ENCODE data around the gene DOCK9. TPM values are rescaled to one million over a fixed set of nuclear protein-coding genes. Genes with fewer than 3 reads are reported as not detected.

The DOCK9 gene
- total RNA-seq, 1 donor from 2014 or later, result 72.2 TPM

GRCh38 chr13:98853771-98854221, 124.1 kb downstream of the DOCK9 start:
- no peak for DNase-seq (ENCODE audit: low spot score)

- DNase-seq (ENCODE audit: low spot score), result no peak
These were observed 126.6 kb downstream of the DOCK9 start for GRCh38 chr13:98851276-98851675.

- DNase-seq (ENCODE audit: low spot score), result no peak
These were observed 129.1 kb downstream of the DOCK9 start for GRCh38 chr13:98848746-98849145.

GRCh38 chr13:98847780-98848179, 130.1 kb downstream of the DOCK9 start:
- no peak for DNase-seq (ENCODE audit: low spot score)

- DNase-seq (ENCODE audit: low spot score), result no peak
These were observed 130.9 kb downstream of the DOCK9 start for GRCh38 chr13:98846986-98847385.

- DNase-seq (ENCODE audit: low spot score), result no peak
These were observed 131.3 kb downstream of the DOCK9 start for GRCh38 chr13:98846521-98846920.

- no peak for DNase-seq (ENCODE audit: low spot score)
These were observed 132.1 kb downstream of the DOCK9 start for GRCh38 chr13:98845742-98846141.

- no peak for DNase-seq (ENCODE audit: low spot score)
These were observed 133.8 kb downstream of the DOCK9 start for GRCh38 chr13:98844021-98844420.

- no peak for DNase-seq (ENCODE audit: low spot score)
These were observed 134.4 kb downstream of the DOCK9 start for GRCh38 chr13:98843482-98843877.

GRCh38 chr13:98842858-98843481, 134.9 kb downstream of the DOCK9 start:
- DNase-seq (ENCODE audit: low spot score), result peak; percentile 63

GRCh38 chr13:98842070-98842469, 135.8 kb downstream of the DOCK9 start:
- DNase-seq (ENCODE audit: low spot score), result no peak

GRCh38 chr13:98839856-98840769, 137.8 kb downstream of the DOCK9 start:
- peak; percentile 54 for DNase-seq (ENCODE audit: low spot score)

GRCh38 chr13:98838776-98839175, 139.1 kb downstream of the DOCK9 start:
- no peak for DNase-seq (ENCODE audit: low spot score)

- peak; percentile 45 for DNase-seq (ENCODE audit: low spot score)
These were observed 140.0 kb downstream of the DOCK9 start for GRCh38 chr13:98837896-98838295.

GRCh38 chr13:98835156-98835555, 142.7 kb downstream of the DOCK9 start:
- DNase-seq (ENCODE audit: low spot score), result peak; percentile 53

GRCh38 chr13:98834254-98834960, 143.5 kb downstream of the DOCK9 start:
- DNase-seq (ENCODE audit: low spot score), result no peak

GRCh38 chr13:98831236-98831635, 146.6 kb downstream of the DOCK9 start:
- no peak for DNase-seq (ENCODE audit: low spot score)

- no peak for DNase-seq (ENCODE audit: low spot score)
These were observed 148.3 kb downstream of the DOCK9 start for GRCh38 chr13:98829541-98829940.

- peak; percentile 64 for DNase-seq (ENCODE audit: low spot score)
These were observed 149.2 kb downstream of the DOCK9 start for GRCh38 chr13:98828614-98829013.

GRCh38 chr13:98827449-98827848, 150.4 kb downstream of the DOCK9 start:
- DNase-seq (ENCODE audit: low spot score), result no peak

GRCh38 chr13:98826146-98826545, 151.7 kb downstream of the DOCK9 start:
- DNase-seq (ENCODE audit: low spot score), result no peak

GRCh38 chr13:98825659-98826058, 152.2 kb downstream of the DOCK9 start:
- no peak for DNase-seq (ENCODE audit: low spot score)

Measured in mucosa of gallbladder (tissue), 1 donor.